ENCODE measurements around the gene NLRP9.

NLRP9 gene

GRCh38 chr19:55695511-55696290 lies 42.5 kb downstream of the NLRP9 start:
- H3K36me3 ChIP-seq (ENCODE audit: control insufficient read depth in 5 of 5, insufficient read depth in 5 of 5, low read length in 5 of 5) = peaks cover 0 to 88% (median 76%) of the 10 kb centered on the region in 5 donors
- H3K4me3 ChIP-seq (ENCODE audit: low read depth in 1 of 5, low read length in 5 of 5) = no peak overlapping the region
- peaks cover 0 to 2% (median 0%) of the 10 kb centered on the region in 5 donors for H3K4me1 ChIP-seq (ENCODE audit: control insufficient read depth in 5 of 5, insufficient read depth in 5 of 5, low read length in 5 of 5)
- H3K27ac ChIP-seq (ENCODE audit: low read depth, low read length) = no peak overlapping the region
- H3K27me3 ChIP-seq (ENCODE audit: control insufficient read depth in 5 of 5, insufficient read depth in 4 of 5, low read length in 5 of 5) = no peaks in the 10 kb centered on the region
- no peaks in the 10 kb centered on the region for H3K9me3 ChIP-seq (ENCODE audit: control insufficient read depth in 5 of 5, low read length in 5 of 5)
- H3K9ac ChIP-seq (ENCODE audit: low read length in 5 of 5) = no peak overlapping the region

- Histone ChIP-seq H3K4me1 (ENCODE audit: control insufficient read depth in 5 of 5, insufficient read depth in 5 of 5, low read length in 5 of 5) (peaks cover 0 to 2% (median 0%) of the 10 kb centered on the region in 5 donors), H3K36me3 (ENCODE audit: control insufficient read depth in 5 of 5, insufficient read depth in 5 of 5, low read length in 5 of 5) (peaks cover 0 to 92% (median 79%) of the 10 kb centered on the region in 5 donors), H3K27ac (ENCODE audit: low read depth, low read length) (no peak overlapping the region), H3K9me3 (ENCODE audit: control insufficient read depth in 5 of 5, low read length in 5 of 5) (no peaks in the 10 kb centered on the region), H3K27me3 (ENCODE audit: control insufficient read depth in 5 of 5, insufficient read depth in 4 of 5, low read length in 5 of 5) (no peaks in the 10 kb centered on the region), H3K4me3 (ENCODE audit: low read depth in 1 of 5, low read length in 5 of 5) (no peak overlapping the region), H3K9ac (ENCODE audit: low read length in 5 of 5) (no peak overlapping the region)
Measured at GRCh38 chr19:55694656-55695491, 43.3 kb downstream of the NLRP9 start.

DNA sequence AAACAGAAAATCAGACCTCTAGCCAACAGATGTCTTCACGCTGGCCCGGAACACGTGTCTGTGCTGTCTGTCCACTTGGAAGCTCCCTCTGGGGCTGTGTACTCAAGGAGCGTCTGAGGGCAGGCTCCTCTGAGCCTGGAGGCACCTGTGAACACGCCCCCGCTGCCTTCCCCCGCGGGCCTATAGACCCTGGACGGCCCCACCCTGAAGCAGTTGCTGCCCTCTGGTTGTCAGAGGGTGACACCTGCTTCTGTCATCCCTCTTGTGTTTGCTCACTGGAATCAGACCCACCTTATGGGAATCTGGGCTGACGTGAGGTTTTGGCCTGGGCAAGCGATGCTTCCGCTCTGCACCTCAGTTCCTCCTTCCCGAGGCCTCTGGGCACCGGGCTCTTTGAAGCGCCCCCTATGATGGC lies 44.0 kb downstream of the NLRP9 start:
- Histone ChIP-seq H3K9ac (ENCODE audit: low read length in 5 of 5) (no peak overlapping the region), H3K4me3 (ENCODE audit: low read depth in 1 of 5, low read length in 5 of 5) (no peak overlapping the region), H3K27me3 (ENCODE audit: control insufficient read depth in 5 of 5, insufficient read depth in 4 of 5, low read length in 5 of 5) (no peaks in the 10 kb centered on the region), H3K9me3 (ENCODE audit: control insufficient read depth in 5 of 5, low read length in 5 of 5) (no peaks in the 10 kb centered on the region), H3K4me1 (ENCODE audit: control insufficient read depth in 5 of 5, insufficient read depth in 5 of 5, low read length in 5 of 5) (peaks cover 0 to 2% (median 0%) of the 10 kb centered on the region in 5 donors), H3K27ac (ENCODE audit: low read depth, low read length) (no peak overlapping the region), H3K36me3 (ENCODE audit: control insufficient read depth in 5 of 5, insufficient read depth in 5 of 5, low read length in 5 of 5) (peaks cover 0 to 95% (median 82%) of the 10 kb centered on the region in 5 donors)

- Histone ChIP-seq H3K27me3 (ENCODE audit: control insufficient read depth in 5 of 5, insufficient read depth in 4 of 5, low read length in 5 of 5) (no peaks in the 10 kb centered on the region), H3K9me3 (ENCODE audit: control insufficient read depth in 5 of 5, low read length in 5 of 5) (no peaks in the 10 kb centered on the region), H3K27ac (ENCODE audit: low read depth, low read length) (no peak overlapping the region), H3K4me3 (ENCODE audit: low read depth in 1 of 5, low read length in 5 of 5) (no peak overlapping the region), H3K36me3 (ENCODE audit: control insufficient read depth in 5 of 5, insufficient read depth in 5 of 5, low read length in 5 of 5) (peaks cover 0 to 97% (median 86%) of the 10 kb centered on the region in 5 donors), H3K4me1 (ENCODE audit: control insufficient read depth in 5 of 5, insufficient read depth in 5 of 5, low read length in 5 of 5) (peaks cover 0 to 2% (median 0%) of the 10 kb centered on the region in 5 donors), H3K9ac (ENCODE audit: low read length in 5 of 5) (no peak overlapping the region)
Measured at GRCh38 chr19:55693336-55693974, 44.7 kb downstream of the NLRP9 start.

DNA sequence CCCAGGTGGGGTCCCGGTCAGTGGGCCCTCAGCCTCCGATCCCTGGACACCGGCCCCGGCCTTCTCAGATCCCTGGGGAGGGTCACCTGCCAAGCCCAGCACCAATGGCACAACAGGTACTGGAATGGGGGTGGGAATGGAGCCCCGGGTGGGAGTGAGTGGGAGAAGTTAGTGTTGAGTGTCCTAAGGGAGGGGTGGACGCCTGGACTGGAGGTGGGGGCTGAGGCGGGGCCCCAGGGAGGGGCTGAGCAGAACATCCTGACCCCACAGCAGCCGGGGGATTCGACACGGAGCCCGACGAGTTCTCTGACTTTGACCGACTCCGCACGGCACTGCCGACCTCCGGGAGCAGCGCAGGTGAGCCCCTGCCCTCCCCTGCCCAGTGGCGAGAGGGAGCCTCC lies 45.5 kb downstream of the NLRP9 start:
- Histone ChIP-seq H3K36me3 (ENCODE audit: control insufficient read depth in 5 of 5, insufficient read depth in 5 of 5, low read length in 5 of 5) (peaks cover 0 to 97% (median 92%) of the 10 kb centered on the region in 5 donors), H3K27ac (ENCODE audit: low read depth, low read length) (no peak overlapping the region), H3K27me3 (ENCODE audit: control insufficient read depth in 5 of 5, insufficient read depth in 4 of 5, low read length in 5 of 5) (no peaks in the 10 kb centered on the region), H3K4me3 (ENCODE audit: low read depth in 1 of 5, low read length in 5 of 5) (no peak overlapping the region), H3K9ac (ENCODE audit: low read length in 5 of 5) (no peak overlapping the region), H3K4me1 (ENCODE audit: control insufficient read depth in 5 of 5, insufficient read depth in 5 of 5, low read length in 5 of 5) (peaks cover 0 to 2% (median 0%) of the 10 kb centered on the region in 5 donors), H3K9me3 (ENCODE audit: control insufficient read depth in 5 of 5, low read length in 5 of 5) (no peaks in the 10 kb centered on the region)

DNA sequence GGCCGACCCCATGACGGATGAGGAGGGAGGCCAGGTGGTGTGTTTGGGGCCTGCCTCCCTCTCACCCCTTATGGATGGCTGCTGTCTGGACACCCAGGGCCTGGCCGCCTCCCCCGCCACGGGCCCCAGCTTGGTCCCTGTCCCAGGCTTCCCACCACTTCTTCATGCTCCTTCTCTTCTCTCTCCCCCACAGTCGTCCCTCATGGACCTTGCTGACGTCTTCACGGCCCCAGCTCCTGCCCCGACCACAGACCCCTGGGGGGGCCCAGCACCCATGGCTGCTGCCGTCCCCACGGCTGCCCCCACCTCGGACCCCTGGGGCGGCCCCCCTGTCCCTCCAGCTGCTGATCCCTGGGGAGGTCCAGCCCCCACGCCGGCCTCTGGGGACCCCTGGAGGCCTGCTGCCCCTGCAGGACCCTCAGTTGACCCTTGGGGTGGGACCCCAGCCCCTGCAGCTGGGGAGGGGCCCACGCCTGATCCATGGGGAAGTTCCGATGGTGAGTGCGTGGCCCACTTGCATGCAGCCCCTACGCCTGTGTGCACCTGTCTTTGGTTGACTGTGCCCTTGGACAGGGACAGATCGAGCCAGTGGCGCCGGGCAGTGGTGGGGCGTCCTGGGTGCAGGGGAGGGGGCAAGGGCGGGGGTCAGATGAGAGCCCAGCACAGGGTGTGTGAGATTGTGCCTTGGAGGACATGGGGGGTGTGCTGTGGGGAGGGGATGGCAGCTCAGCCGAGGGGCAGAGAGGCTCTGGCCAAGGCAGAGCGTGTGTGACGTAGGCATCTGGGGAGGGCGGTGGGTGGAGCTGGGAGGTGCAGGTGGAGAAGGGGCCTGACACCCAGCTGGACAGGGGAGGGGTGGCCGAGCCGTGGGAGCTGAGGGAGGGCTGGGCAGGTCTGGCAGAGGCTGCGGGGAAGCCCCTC lies 46.4 kb downstream of the NLRP9 start:
- Histone ChIP-seq H3K4me3 (ENCODE audit: low read depth in 1 of 5, low read length in 5 of 5) (no peak overlapping the region), H3K27me3 (ENCODE audit: control insufficient read depth in 5 of 5, insufficient read depth in 4 of 5, low read length in 5 of 5) (no peaks in the 10 kb centered on the region), H3K4me1 (ENCODE audit: control insufficient read depth in 5 of 5, insufficient read depth in 5 of 5, low read length in 5 of 5) (peaks cover 0 to 2% (median 0%) of the 10 kb centered on the region in 5 donors), H3K36me3 (ENCODE audit: control insufficient read depth in 5 of 5, insufficient read depth in 5 of 5, low read length in 5 of 5) (peaks cover 0 to 96% (median 88%) of the 10 kb centered on the region in 5 donors), H3K9ac (ENCODE audit: low read length in 5 of 5) (no peak overlapping the region), H3K27ac (ENCODE audit: low read depth, low read length) (no peak overlapping the region), H3K9me3 (ENCODE audit: control insufficient read depth in 5 of 5, low read length in 5 of 5) (no peaks in the 10 kb centered on the region)

DNA sequence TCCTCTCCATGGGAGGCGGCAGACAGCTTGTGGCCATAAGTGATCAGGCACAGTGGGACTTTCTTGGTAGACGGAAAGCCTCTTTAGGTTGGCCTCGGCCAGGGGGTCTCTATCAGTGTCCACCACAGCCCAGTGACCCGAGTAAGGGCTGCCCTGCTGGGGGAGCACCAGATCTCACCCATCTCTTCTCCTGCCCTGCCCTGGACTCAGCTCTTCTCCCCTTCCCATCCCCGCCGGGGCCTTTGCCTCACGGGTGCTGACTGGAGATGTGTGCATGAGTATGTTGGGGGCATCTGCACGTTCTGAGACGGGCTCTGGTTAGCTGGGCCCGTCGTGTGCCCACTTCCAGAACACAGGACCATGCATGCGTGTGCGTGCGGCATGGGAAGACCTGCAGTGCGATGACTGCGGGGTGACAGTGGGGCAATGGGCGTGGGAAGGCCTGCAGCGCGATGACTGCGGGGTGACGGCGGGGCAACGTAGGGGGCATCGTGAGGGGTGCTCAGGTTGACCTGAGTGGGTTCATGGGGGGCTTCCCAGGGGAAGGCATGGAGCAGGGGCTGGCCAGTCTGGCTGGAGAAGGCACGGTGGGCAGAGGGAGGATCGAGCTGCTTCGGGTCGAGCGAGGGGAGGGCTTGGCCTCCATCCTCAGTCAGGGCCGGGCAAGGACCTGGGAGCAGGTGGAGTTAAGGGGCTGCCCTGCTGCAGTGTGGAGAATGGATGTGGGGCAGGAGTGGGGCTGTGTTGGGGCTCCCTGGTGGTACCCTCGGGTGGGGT lies 47.2 kb downstream of the NLRP9 start:
- Histone ChIP-seq H3K27ac (ENCODE audit: low read depth, low read length) (no peak overlapping the region), H3K27me3 (ENCODE audit: control insufficient read depth in 5 of 5, insufficient read depth in 4 of 5, low read length in 5 of 5) (no peaks in the 10 kb centered on the region), H3K4me3 (ENCODE audit: low read depth in 1 of 5, low read length in 5 of 5) (no peak overlapping the region), H3K4me1 (ENCODE audit: control insufficient read depth in 5 of 5, insufficient read depth in 5 of 5, low read length in 5 of 5) (peaks cover 0 to 2% (median 0%) of the 10 kb centered on the region in 5 donors), H3K9ac (ENCODE audit: low read length in 5 of 5) (no peak overlapping the region), H3K36me3 (ENCODE audit: control insufficient read depth in 5 of 5, insufficient read depth in 5 of 5, low read length in 5 of 5) (peaks cover 0 to 96% (median 86%) of the 10 kb centered on the region in 5 donors), H3K9me3 (ENCODE audit: control insufficient read depth in 5 of 5, low read length in 5 of 5) (no peaks in the 10 kb centered on the region)

- Histone ChIP-seq H3K4me3 (ENCODE audit: low read depth in 1 of 5, low read length in 5 of 5) (no peak overlapping the region), H3K27ac (ENCODE audit: low read depth, low read length) (no peak overlapping the region), H3K4me1 (ENCODE audit: control insufficient read depth in 5 of 5, insufficient read depth in 5 of 5, low read length in 5 of 5) (no peaks in the 10 kb centered on the region), H3K36me3 (ENCODE audit: control insufficient read depth in 5 of 5, insufficient read depth in 5 of 5, low read length in 5 of 5) (peaks cover 0 to 96% (median 86%) of the 10 kb centered on the region in 5 donors), H3K27me3 (ENCODE audit: control insufficient read depth in 5 of 5, insufficient read depth in 4 of 5, low read length in 5 of 5) (no peaks in the 10 kb centered on the region), H3K9me3 (ENCODE audit: control insufficient read depth in 5 of 5, low read length in 5 of 5) (no peaks in the 10 kb centered on the region), H3K9ac (ENCODE audit: low read length in 5 of 5) (no peak overlapping the region)
Measured at GRCh38 chr19:55690109-55690768, 48.0 kb downstream of the NLRP9 start.

Measured in subcutaneous abdominal adipose tissue (tissue), 5 donors.